Immature natural killer cell (primary cell): ENCODE data around the gene FBRSL1. TPM values are rescaled to one million over a fixed set of nuclear protein-coding genes. Genes with fewer than 3 reads are reported as not detected.
A peak's percentile ranks its signal among the peaks of the same experiment; 100 is the strongest.
"Not testable (repeated sequence)": the region's sequence is repeated elsewhere in the genome, so short reads cannot be mapped to it uniquely, and the experiment has no call there.

ENCODE experiments used
- DNase-seq, 3 donors: peaks; one replicate each; pipeline ENCODE4 v3.0.0; 2022; ENCODE audit warnings: mixed read lengths in 1 of 3
- H3K27ac Mint-ChIP-seq, 6 donors: one replicate each; pipeline ENCODE4 v1.8.0; 2020; ENCODE audit warnings: mixed read lengths in 6 of 6, mild to moderate bottlenecking in 5 of 6, inconsistent platforms in 4 of 6, moderate library complexity in 3 of 6
- H3K27me3 Mint-ChIP-seq, 3 donors: one replicate each; pipeline ENCODE4 v1.8.0; 2020 to 2021; ENCODE audit warnings: low read depth in 3 of 3, mild to moderate bottlenecking in 3 of 3, mixed read lengths in 3 of 3, moderate library complexity in 3 of 3, inconsistent platforms in 1 of 3
- H3K36me3 Mint-ChIP-seq, 3 donors: one replicate each; pipeline ENCODE4 v1.8.0; 2020; ENCODE audit warnings: mixed read lengths in 3 of 3, inconsistent platforms in 2 of 3, mild to moderate bottlenecking in 2 of 3
- H3K4me1 Mint-ChIP-seq, 2 donors: one replicate each; pipeline ENCODE4 v1.8.0; 2020; ENCODE audit warnings: inconsistent platforms in 2 of 2, mild to moderate bottlenecking in 2 of 2, mixed read lengths in 2 of 2, moderate library complexity in 1 of 2
- H3K4me3 Mint-ChIP-seq, 5 donors: one replicate each; pipeline ENCODE4 v1.8.0; 2020; ENCODE audit warnings: mild to moderate bottlenecking in 5 of 5, mixed read lengths in 5 of 5, inconsistent platforms in 3 of 5, moderate library complexity in 3 of 5
- H3K9me3 Mint-ChIP-seq, 6 donors: one replicate each; pipeline ENCODE4 v1.8.0; 2020; ENCODE audit warnings: mild to moderate bottlenecking in 6 of 6, mixed read lengths in 6 of 6, inconsistent platforms in 4 of 6, moderate library complexity in 3 of 6
- polyA plus RNA-seq, 3 donors: library from polyadenylated mRNA; unstranded; fragments of 300-500 nt; fragmentation: Illumina TruSeq; gene quantifications; one replicate each; pipeline ENCODE4 v1.2.3, GENCODE V29; 2021

The FBRSL1 gene
- under 1 TPM in 2 of 3 donors, not detected in 1; 0.54 to 0.63 TPM for polyA plus RNA-seq

DNA sequence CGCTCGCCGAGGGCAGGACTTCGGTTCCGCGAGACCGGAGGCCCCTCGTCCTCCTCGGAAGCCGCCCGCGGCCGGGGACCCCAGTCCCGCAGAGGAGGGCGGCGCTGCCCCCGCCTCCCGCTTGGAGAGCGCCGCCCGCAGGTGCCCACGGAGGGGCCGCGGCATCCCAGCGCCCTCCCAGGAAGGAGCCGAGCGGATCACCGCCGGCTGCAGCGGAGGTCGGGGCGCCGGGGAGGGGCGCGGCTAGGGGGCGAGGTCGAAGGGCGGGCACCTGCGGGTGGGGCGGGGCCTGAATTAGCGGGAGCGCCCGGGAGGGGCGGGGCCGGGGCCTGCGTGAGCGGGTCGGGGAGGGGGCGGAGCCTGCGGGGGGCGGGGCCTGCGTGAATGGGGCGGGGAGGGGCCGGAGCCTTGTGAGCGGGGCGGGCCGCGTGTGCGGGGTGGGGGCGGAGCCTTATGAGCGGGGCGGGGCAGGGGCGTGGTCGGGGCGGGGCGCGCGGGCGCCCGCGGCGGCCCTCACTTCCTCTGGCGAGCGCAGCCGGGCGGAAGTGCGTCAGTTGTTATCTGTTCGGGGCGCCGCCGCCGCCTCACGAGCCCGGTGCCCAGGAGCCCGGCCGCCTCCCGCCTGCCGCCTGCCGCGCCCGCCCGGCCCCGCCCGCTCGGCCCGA lies at the start of gene FBRSL1:
Gene FBRSL1 (plus strand): TSS at position 550 of the 665 bp plus-strand sequence.
- Mint-ChIP-seq H3K27ac (peak within 1 kb of the TSS; percentile 94 to 99 (median 98)), H3K4me3 (peak within 1 kb of the TSS; percentile 84 to 98 (median 98)), H3K9me3 (no peaks in the 10 kb centered on the region), H3K4me1 (peaks cover 62 to 69% of the 10 kb centered on the region in 2 donors), H3K27me3 (peaks cover 13 to 31% (median 21%) of the 10 kb centered on the region in 3 donors), H3K36me3 (no peaks in the 10 kb centered on the region)
- peak; percentile 86 to 90 (median 90) for DNase-seq

DNA sequence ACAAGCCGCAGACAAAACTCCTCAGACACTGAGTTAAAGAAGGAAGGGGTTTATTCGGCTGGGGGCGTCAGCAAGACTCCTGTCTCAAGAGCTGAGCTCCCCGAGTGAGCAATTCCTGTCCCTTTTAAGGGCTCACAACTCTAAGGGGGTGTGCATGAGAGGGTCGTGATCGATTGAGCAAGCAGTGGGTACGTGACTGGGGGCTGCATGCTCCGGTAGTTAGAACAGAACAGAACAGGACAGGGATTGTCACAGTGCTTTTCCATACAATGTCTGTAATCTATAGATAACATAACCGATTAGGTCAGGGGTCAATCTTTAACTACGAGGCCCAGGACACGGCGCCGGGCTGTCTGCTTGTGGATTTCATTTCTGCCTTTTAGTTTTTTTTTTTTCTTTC lies 49.5 kb upstream of the FBRSL1 start:
- H3K4me3 Mint-ChIP-seq: not testable (repeated sequence)

DNA sequence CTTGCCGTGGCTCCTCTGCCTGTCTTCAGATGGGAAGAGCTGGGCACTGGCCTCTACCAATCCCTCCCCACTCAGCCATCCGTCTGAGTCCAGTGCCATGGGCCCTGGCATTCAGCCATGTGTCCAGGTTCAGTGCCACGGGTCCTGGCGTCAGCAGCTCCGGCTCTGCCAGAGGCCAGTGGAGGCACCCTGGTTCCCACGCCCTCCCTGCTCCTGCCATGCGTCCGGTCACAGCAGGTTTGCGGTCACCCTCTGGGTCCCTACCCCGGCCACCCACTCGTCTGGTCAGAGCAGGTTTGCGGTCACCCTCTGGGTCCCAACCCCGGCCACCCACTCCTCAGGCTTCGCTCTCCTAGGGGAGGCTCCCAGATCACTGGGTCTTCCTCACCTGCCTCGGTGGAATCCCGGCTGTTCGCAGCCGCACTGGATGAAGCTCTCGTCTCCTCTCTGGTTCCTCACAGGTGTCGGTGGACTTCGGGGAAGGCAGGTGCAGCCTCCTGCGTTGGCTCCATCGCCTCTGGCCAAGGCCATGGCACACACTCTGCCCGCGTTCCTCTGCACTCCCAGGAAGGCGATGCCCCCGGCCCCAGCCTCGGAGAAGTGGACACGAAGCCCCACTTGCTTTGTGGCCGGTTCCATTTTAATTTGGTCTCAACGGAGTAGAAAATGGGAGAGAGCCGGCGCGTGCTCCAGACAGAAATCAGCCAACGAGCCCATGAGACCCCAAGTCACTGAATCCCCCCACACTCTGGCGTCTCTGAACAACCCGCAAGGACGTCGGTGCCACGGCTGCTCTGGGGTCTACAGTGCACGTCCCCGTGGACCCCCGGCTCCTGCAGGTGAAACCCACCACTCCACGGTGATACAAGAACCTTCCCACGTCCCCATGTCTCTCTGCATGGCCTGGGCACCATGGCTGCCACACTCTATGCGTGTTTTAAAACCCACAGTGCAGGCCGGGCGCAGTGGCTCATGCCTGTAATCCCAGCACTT lies 47.8 kb upstream of the FBRSL1 start:
- no peak overlapping the region for H3K4me3 Mint-ChIP-seq
- H3K27me3 Mint-ChIP-seq: peaks cover 7 to 12% (median 9%) of the 10 kb centered on the region in 3 donors
- DNase-seq: no peak

More for the DNA sequence above, 49.5 kb upstream of the FBRSL1 start:
- not testable (repeated sequence) for H3K9me3 Mint-ChIP-seq, H3K36me3 Mint-ChIP-seq, H3K27me3 Mint-ChIP-seq, DNase-seq
- Mint-ChIP-seq H3K4me1 (peaks cover 43 to 46% of the 10 kb centered on the region in 2 donors), H3K27ac (peak overlapping the region in 2 of 6 donors; percentile 24 to 31)

DNA sequence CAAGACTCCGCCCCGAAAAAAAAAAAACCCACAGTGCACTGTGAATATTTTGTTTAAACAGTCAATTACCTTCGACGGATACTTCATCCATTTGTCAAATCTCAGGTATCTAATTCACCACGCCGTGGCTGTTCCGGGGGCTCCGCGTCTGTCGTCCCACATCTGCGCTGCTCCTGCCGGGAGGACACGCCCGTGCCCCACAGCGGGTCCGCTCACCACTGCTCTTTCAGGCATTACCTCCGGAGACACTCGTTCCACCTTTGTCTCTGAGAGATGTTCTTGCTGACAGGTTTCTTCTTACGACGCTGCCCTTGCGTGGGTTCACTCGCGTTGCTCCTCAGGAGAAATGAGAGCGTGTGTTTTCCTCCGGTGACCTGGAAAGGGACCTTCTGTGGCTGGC lies 46.9 kb upstream of the FBRSL1 start:
- Mint-ChIP-seq H3K9me3 (no peaks in the 10 kb centered on the region), H3K36me3 (no peaks in the 10 kb centered on the region), H3K27me3 (peaks cover 7 to 12% (median 9%) of the 10 kb centered on the region in 3 donors), H3K4me1 (peaks cover 47 to 55% of the 10 kb centered on the region in 2 donors), H3K4me3 (no peak overlapping the region), H3K27ac (peak overlapping the region in 4 of 6 donors; percentile 10 to 88 (median 58))
- DNase-seq: no peak

More for the DNA sequence above, 47.8 kb upstream of the FBRSL1 start:
- no peak overlapping the region for H3K27ac Mint-ChIP-seq
- no peaks in the 10 kb centered on the region for H3K36me3 Mint-ChIP-seq
- H3K4me1 Mint-ChIP-seq: peaks cover 49 to 58% of the 10 kb centered on the region in 2 donors
- H3K9me3 Mint-ChIP-seq: no peaks in the 10 kb centered on the region

DNA sequence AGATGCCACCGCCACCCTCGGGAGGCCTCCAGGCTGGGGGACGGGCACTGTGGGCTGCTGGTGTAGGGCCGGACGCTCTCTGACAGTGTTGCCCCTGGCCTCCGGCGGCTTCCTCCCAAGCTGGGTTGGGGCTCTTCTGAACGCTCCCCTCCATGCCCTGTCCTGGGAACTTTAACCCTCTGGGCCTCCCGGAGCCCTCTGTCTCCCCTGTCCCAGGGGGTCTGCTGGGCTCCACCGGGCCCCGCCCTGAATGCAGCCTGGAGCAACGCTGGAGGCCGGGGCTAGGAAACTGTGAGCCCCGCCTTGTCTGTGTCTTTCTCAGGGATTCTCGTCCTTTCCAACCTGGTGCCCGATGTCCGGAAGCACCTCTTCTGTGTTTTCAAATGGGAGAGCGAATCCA lies 45.7 kb upstream of the FBRSL1 start:
- Mint-ChIP-seq H3K36me3 (no peaks in the 10 kb centered on the region), H3K4me1 (peaks cover 43 to 47% of the 10 kb centered on the region in 2 donors), H3K27me3 (peaks cover 7 to 14% (median 9%) of the 10 kb centered on the region in 3 donors), H3K27ac (peak overlapping the region; percentile 94 to 99 (median 98)), H3K9me3 (no peaks in the 10 kb centered on the region), H3K4me3 (peak overlapping the region; percentile 87 to 90 (median 87))
- DNase-seq: no peak

DNA sequence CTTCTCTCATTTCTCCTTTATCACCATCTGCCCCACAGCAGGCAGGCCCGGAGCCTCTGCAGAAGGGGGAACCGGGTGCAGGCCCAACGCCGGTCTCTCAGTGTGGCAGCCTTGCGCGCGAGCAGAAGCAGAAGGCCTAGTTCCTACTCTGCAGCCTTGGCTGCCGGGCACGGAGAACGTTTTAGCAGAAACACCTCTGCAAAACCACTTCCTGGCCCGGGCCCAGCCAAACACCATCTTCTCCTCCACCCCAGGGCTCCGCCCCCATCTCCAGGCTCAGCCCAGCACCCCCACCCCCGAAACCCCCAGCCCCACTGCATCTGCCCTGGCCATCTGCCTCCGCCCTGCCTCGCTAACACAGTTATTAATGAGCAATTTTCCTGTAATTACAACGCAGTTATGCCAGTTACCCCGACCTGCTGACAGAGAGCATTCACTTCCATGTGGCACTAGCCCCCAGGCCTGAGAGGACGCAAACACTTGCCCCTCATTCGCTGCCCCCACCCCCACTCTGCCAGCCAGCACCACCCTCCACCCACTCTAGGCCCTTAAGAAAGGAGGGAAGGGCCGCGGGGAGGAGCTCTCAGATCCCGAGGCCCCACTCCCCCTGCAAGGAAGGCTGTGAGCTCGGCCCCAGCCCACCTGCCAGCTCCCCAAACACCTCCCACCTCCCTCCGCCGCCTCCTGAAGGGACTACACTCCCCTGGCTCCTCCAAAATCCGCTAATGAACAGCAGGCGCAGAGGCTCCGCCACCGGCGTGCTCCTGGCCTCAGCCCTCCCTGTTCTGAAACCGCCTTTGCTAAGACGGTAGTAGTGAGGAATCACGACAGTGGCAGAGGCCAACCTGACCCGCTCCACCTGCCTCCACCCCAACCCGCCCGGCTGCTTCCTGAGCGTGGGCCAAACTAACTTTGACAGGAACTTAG lies 44.7 kb upstream of the FBRSL1 start:
- DNase-seq: peak; percentile 70 to 80 (median 76)
- Mint-ChIP-seq H3K4me1 (peaks cover 38 to 44% of the 10 kb centered on the region in 2 donors), H3K4me3 (peak overlapping the region; percentile 87 to 90 (median 87)), H3K27ac (peak overlapping the region; percentile 94 to 99 (median 98)), H3K27me3 (peaks cover 9 to 14% (median 10%) of the 10 kb centered on the region in 3 donors), H3K9me3 (no peaks in the 10 kb centered on the region), H3K36me3 (no peaks in the 10 kb centered on the region)

DNA sequence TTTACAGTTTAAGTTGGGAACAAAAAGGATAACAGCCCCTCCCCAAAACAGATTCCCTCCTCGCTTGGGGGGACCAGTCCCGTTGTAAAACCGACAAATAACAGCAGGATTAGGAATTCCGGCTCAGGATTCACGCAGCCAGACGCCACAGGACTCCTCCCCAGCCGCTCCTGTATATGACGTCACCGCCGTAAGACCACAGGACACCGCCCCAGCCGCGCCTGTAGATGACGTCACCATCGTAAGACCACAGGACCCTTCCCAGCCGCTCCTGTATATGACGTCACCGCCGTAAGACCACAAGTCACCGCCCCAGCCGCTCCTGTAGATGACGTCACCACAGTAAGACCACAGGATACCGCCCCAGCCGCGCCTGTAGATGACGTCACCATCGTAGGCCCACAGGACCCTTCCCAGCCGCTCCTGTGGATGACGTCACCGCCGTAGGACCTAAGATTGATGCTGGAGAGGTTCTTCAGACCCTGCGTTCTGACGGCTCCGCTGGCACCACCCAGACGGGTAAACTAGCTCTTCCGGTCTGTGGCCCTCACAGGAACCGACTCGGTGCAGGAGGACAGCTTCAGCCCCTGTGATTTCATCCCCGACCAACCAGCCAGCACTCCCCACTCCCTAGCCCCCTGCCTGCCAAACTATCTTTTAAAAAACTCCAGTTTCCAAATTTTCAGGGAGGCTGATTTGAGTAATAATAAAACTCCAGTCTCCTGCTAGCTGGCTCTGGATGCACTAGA lies 43.9 kb upstream of the FBRSL1 start:
- peak overlapping the region; percentile 94 to 99 (median 98) for H3K27ac Mint-ChIP-seq
- peaks cover 33 to 43% of the 10 kb centered on the region in 2 donors for H3K4me1 Mint-ChIP-seq
- H3K9me3 Mint-ChIP-seq: no peaks in the 10 kb centered on the region

DNA sequence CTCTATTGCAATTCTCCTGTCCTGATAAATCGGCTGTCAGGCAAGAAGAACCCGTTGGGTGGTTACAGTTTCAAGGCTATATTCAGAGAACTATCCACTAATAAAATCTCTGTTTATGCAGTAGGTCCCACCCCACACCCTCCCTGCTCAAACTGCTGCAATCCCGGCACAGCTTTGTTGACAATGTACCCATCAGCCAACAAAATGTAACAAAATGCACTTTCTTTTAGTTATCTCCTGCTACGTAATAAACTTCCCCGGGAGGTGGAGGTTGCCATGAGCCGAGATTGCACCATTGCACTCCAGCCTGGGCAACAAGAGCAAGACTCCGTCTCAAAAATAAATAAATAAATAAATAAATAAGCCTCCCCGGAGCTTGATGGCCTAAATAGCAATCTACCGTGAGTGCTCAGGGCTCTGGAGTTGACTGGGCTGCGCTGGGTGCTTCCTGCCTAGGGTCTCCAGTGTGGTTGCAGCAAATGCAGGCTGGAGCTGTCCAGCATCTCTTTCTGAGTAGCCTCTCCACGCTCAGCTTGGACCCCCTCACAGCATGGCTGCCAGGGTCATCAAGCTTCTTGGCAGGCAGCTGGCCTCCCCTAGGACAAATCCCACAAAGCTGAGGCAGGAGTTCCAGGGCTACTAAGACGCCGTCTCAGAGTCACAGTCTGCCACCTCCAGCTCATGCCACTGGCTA lies 43.2 kb upstream of the FBRSL1 start:
- peak overlapping the region; percentile 94 to 99 (median 98) for H3K27ac Mint-ChIP-seq
- peak overlapping the region in 2 of 5 donors; percentile 87 to 90 for H3K4me3 Mint-ChIP-seq
- no peaks in the 10 kb centered on the region for H3K9me3 Mint-ChIP-seq
- no peak for DNase-seq
- H3K27me3 Mint-ChIP-seq: peaks cover 9 to 13% (median 10%) of the 10 kb centered on the region in 3 donors
- H3K4me1 Mint-ChIP-seq: peaks cover 32 to 43% of the 10 kb centered on the region in 2 donors
- no peaks in the 10 kb centered on the region for H3K36me3 Mint-ChIP-seq

More for the DNA sequence above, 43.9 kb upstream of the FBRSL1 start:
- DNase-seq: peak; percentile 42 to 78 (median 60)
- no peaks in the 10 kb centered on the region for H3K36me3 Mint-ChIP-seq
- H3K27me3 Mint-ChIP-seq: peaks cover 9 to 13% (median 10%) of the 10 kb centered on the region in 3 donors
- H3K4me3 Mint-ChIP-seq: peak overlapping the region; percentile 51 to 90 (median 87)

DNA sequence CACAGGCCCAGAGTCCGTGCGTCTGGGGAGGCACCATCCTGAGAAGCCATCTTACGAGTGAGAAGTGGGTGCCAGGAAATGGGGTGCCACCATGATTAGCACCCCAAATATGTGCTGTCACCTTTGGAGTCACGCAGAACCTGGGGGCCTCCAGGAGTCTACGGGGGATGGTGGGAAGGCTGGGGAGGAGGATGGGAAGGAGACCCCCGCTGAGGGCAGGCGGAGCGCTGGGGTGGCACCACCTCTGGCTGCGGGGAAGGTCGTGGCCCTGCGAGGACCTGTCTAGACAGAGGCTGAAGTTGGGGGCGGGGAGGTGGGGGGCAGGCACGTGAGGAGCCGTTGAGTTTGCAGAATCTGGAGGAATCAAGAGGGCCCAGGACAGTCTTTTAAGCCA lies 42.6 kb upstream of the FBRSL1 start:
- peaks cover 32 to 43% of the 10 kb centered on the region in 2 donors for H3K4me1 Mint-ChIP-seq
- no peaks in the 10 kb centered on the region for H3K9me3 Mint-ChIP-seq
- H3K27ac Mint-ChIP-seq: peak overlapping the region in 3 of 6 donors; percentile 98 to 99 (median 98)
- no peak for DNase-seq
- H3K36me3 Mint-ChIP-seq: peaks cover 0 to 1% (median 0%) of the 10 kb centered on the region in 3 donors
- H3K4me3 Mint-ChIP-seq: no peak overlapping the region
- H3K27me3 Mint-ChIP-seq: peaks cover 9 to 13% (median 10%) of the 10 kb centered on the region in 3 donors

DNA sequence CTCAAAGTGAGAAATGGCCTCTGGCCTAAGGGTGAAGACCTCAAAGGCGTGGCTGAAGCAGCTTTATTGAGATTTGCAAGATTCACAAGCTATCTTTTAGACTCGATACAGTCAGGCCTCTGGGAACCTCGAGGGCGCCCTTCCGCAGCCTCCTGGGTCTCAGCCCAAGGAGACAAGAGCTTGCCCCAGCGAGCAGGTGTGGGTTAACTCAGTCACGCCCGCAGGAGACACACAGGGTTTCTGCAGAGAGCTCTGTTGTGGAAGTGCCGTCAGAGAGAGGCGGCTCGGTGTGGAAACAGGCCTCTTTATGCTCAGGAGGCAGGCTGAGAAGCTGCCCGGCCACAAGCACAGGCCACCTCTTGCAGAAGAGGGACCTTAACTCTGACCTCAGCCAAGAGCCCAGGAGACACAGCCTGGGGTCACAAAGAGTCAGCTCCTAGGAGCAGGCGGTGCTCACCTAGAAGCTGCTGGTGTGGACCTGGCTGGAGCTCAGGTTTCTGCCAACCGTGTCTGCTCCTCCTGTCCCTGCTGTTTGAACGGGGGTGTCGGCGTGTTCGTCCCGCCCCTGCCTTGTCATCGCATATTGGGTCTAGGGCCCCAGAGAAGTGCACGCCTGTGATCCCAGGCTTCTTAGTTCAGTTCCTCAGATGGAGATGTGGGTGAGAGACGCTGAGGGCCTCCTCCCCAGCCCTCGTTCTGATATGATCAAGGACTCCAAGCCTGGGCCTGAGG lies 42.1 kb upstream of the FBRSL1 start:
- Mint-ChIP-seq H3K4me3 (no peak overlapping the region), H3K9me3 (no peaks in the 10 kb centered on the region), H3K27ac (peak overlapping the region in 1 of 6 donors; percentile 81), H3K36me3 (peaks cover 0 to 3% (median 0%) of the 10 kb centered on the region in 3 donors), H3K4me1 (peaks cover 32 to 43% of the 10 kb centered on the region in 2 donors), H3K27me3 (peaks cover 9 to 13% (median 10%) of the 10 kb centered on the region in 3 donors)
- DNase-seq: no peak

DNA sequence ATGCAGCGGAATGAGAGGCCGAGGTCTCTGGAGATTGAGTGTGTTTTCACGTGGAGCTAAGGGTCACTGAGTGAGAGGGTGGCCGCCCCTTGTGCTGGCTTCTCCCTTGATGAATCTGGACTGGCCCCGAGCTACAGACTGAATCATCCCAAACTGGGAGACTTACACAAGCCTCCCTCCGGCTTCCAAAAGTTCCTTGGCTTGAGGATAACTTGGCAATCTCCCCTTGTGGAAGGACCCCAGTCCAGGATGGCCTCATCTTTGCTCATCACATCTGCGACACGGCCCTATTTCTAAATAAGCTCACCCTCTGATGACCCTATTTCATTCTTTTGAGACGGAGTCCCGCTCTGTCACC lies 41.5 kb upstream of the FBRSL1 start:
- Mint-ChIP-seq H3K4me1 (peaks cover 29 to 38% of the 10 kb centered on the region in 2 donors), H3K4me3 (no peak overlapping the region), H3K27ac (peak overlapping the region in 1 of 6 donors; percentile 40)

More for the DNA sequence above, 41.5 kb upstream of the FBRSL1 start:
- no peak for DNase-seq
- H3K9me3 Mint-ChIP-seq: no peaks in the 10 kb centered on the region
- peaks cover 0 to 3% (median 0%) of the 10 kb centered on the region in 3 donors for H3K36me3 Mint-ChIP-seq
- peaks cover 8 to 13% (median 9%) of the 10 kb centered on the region in 3 donors for H3K27me3 Mint-ChIP-seq
